ENCODE results near the gene PARD6B.
"Not testable (repeated sequence)": the region's sequence is repeated elsewhere in the genome, so short reads cannot be mapped to it uniquely, and the experiment has no call there.

The PARD6B gene

GRCh38 chr20:50704514-50704913 lies 26.9 kb upstream of the PARD6B start:
- DNase-seq, result no peak

GRCh38 chr20:50704971-50705370 lies 26.4 kb upstream of the PARD6B start:
- DNase-seq, result no peak

GRCh38 chr20:50708845-50709635 lies 22.3 kb upstream of the PARD6B start:
- peak in 1 of 3 experiments; percentile 58 for DNase-seq

- no peak for DNase-seq
These were observed 21.8 kb upstream of the PARD6B start for GRCh38 chr20:50709636-50709973.

GRCh38 chr20:50710492-50711063 lies 20.8 kb upstream of the PARD6B start:
- no peak for DNase-seq

- DNase-seq, result no peak
These were observed 20.1 kb upstream of the PARD6B start for GRCh38 chr20:50711113-50711825.

GRCh38 chr20:50712771-50713656 lies 18.4 kb upstream of the PARD6B start:
- DNase-seq, result no peak

GRCh38 chr20:50713657-50714101 lies 17.7 kb upstream of the PARD6B start:
- DNase-seq, result no peak

GRCh38 chr20:50714426-50714825 lies 17.0 kb upstream of the PARD6B start:
- DNase-seq, result not testable (repeated sequence)

- DNase-seq, result no peak
These were observed 15.7 kb upstream of the PARD6B start for GRCh38 chr20:50715694-50716093.

GRCh38 chr20:50716518-50716917 lies 14.9 kb upstream of the PARD6B start:
- no peak for DNase-seq

GRCh38 chr20:50717312-50717711 lies 14.1 kb upstream of the PARD6B start:
- no peak for DNase-seq

- peak in 1 of 3 experiments; percentile 34 for DNase-seq
These were observed 13.2 kb upstream of the PARD6B start for GRCh38 chr20:50717974-50718761.

GRCh38 chr20:50719328-50719727 lies 12.1 kb upstream of the PARD6B start:
- DNase-seq, result no peak

GRCh38 chr20:50720026-50720425 lies 11.4 kb upstream of the PARD6B start:
- DNase-seq, result no peak

- no peak for DNase-seq
These were observed 10.8 kb upstream of the PARD6B start for GRCh38 chr20:50720582-50720981.

GRCh38 chr20:50721881-50722281 lies 9.5 kb upstream of the PARD6B start:
- no peak for DNase-seq

GRCh38 chr20:50722424-50723155 lies 8.8 kb upstream of the PARD6B start:
- DNase-seq, result no peak

- DNase-seq, result no peak
These were observed 7.7 kb upstream of the PARD6B start for GRCh38 chr20:50723672-50724071.

- DNase-seq, result no peak
These were observed 7.2 kb upstream of the PARD6B start for GRCh38 chr20:50724112-50724725.
